ENCODE data around the gene SLC47A2. TPM values are rescaled to one million over a fixed set of nuclear protein-coding genes. Genes with fewer than 3 reads are reported as not detected.

SLC47A2 gene
- total RNA-seq, 4 donors from 2014 or later: not detected

GRCh38 chr17:19747829-19748806 is 31.7 kb upstream of the SLC47A2 start, which contains the start of gene ALDH3A1:
TSS of gene ALDH3A1 (minus strand) at chr17:19748298. CDS start at chr17:19745129, 3,169 bp downstream.
- Histone ChIP-seq H3K4me3 (no peak within 1 kb of the TSS), H3K27me3 (peaks cover 0 to 16% (median 0%) of the 10 kb centered on the region in 4 donors), H3K9me3 (no peaks in the 10 kb centered on the region), H3K36me3 (no peaks in the 10 kb centered on the region), H3K4me1 (peaks cover 12 to 26% (median 17%) of the 10 kb centered on the region in 4 donors), H3K27ac (replicated peaks in 1 of 4) (no peak within 1 kb of the TSS)
- no peak for TF ChIP-seq EP300 (IDR thresholded peaks at IDR 0.05)
- no peak for TF ChIP-seq POLR2A (IDR thresholded peaks at IDR 0.05; ENCODE audit: low read depth)
- TF ChIP-seq POLR2AphosphoS5 (IDR thresholded peaks at IDR 0.05): no peak
- TF ChIP-seq, protein P1, sequence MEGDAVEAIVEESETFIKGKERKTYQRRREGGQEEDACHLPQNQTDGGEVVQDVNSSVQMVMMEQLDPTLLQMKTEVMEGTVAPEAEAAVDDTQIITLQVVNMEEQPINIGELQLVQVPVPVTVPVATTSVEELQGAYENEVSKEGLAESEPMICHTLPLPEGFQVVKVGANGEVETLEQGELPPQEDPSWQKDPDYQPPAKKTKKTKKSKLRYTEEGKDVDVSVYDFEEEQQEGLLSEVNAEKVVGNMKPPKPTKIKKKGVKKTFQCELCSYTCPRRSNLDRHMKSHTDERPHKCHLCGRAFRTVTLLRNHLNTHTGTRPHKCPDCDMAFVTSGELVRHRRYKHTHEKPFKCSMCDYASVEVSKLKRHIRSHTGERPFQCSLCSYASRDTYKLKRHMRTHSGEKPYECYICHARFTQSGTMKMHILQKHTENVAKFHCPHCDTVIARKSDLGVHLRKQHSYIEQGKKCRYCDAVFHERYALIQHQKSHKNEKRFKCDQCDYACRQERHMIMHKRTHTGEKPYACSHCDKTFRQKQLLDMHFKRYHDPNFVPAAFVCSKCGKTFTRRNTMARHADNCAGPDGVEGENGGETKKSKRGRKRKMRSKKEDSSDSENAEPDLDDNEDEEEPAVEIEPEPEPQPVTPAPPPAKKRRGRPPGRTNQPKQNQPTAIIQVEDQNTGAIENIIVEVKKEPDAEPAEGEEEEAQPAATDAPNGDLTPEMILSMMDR (IDR thresholded peaks at IDR 0.05): no peak
- intact Hi-C loops (cut with DNase I): no loop called here
- no peak for DNase-seq (ENCODE audit: extremely low spot score)
- WGBS: 70% methylated on average over 21 of the region's 25 CpGs

DNA sequence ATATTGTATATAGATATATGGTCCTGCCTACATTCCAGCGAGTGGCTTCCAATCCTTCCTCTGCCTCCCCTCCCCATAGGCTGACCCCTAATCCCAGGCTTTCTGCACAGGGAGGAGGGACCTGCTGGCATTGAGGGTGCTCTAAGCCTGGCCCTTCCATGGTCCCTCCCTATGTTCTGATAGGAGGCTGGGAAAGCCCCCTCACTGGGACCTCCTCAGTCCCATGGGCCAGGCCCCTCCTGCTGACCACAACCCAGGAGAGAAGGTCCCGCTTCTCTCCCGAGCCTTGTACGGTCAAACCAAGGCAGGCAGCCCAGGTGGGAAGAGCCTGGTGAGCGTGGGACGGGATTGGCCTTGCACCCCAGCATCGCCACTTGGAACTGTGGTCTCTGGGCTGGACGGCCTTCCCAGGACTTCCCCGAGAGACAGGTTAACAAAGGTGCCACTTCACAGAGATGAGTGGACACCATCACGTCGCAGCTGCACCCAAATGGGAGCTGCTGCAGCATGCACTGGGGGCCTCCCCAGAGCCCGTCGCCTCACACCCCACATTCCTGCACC is 30.9 kb upstream of the SLC47A2 start:
- peaks cover 9 to 20% (median 15%) of the 10 kb centered on the region in 4 donors for H3K4me1 ChIP-seq
- H3K36me3 ChIP-seq: no peaks in the 10 kb centered on the region
- H3K4me3 ChIP-seq: no peak overlapping the region
- no peak for TF ChIP-seq POLR2A (IDR thresholded peaks at IDR 0.05; ENCODE audit: low read depth)
- TF ChIP-seq, protein P1 (IDR thresholded peaks at IDR 0.05): no peak
- no peak for TF ChIP-seq EP300 (IDR thresholded peaks at IDR 0.05)
- TF ChIP-seq POLR2AphosphoS5 (IDR thresholded peaks at IDR 0.05): no peak
- no peak overlapping the region for H3K27ac ChIP-seq (replicated peaks in 1 of 4)
- intact Hi-C loops (cut with DNase I): no loop called here
- 96% methylated on average over 13 of the region's 13 CpGs for WGBS
- no peak for DNase-seq (ENCODE audit: extremely low spot score)
- H3K9me3 ChIP-seq: no peaks in the 10 kb centered on the region
- peaks cover 0 to 16% (median 0%) of the 10 kb centered on the region in 4 donors for H3K27me3 ChIP-seq

DNA sequence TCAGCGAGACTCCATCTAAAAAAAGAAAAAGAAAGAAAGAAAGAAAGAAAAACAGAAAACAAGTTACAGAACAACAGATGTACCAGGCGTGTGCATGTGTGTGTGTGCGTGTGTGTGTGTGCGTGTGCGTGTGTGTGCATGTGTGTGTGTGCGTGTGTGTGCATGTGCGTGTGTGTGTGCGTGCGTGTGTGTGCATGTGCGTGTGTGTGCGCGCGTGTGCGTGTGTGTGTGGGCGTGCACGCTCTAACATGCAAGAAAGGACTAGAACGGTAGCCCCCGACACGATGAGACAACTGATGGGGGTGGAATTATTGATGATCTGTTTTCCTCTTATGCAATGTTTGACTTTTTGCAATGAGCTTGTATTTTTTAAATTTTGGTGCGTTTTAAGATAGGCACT is 30.1 kb upstream of the SLC47A2 start:
- H3K27me3 ChIP-seq: peaks cover 0 to 16% (median 0%) of the 10 kb centered on the region in 4 donors
- H3K36me3 ChIP-seq: no peaks in the 10 kb centered on the region
- no peaks in the 10 kb centered on the region for H3K9me3 ChIP-seq
- DNase-seq (ENCODE audit: extremely low spot score): no peak
- H3K4me3 ChIP-seq: no peak overlapping the region
- TF ChIP-seq, protein P1 (IDR thresholded peaks at IDR 0.05): no peak
- TF ChIP-seq POLR2A (IDR thresholded peaks at IDR 0.05; ENCODE audit: low read depth) (no peak), EP300 (IDR thresholded peaks at IDR 0.05) (no peak), POLR2AphosphoS5 (IDR thresholded peaks at IDR 0.05) (no peak)
- intact Hi-C loops (cut with DNase I): no loop called here
- H3K27ac ChIP-seq (replicated peaks in 1 of 4): no peak overlapping the region
- WGBS: 83% methylated on average over 20 of the region's 20 CpGs
- peaks cover 9 to 20% (median 15%) of the 10 kb centered on the region in 4 donors for H3K4me1 ChIP-seq

DNA sequence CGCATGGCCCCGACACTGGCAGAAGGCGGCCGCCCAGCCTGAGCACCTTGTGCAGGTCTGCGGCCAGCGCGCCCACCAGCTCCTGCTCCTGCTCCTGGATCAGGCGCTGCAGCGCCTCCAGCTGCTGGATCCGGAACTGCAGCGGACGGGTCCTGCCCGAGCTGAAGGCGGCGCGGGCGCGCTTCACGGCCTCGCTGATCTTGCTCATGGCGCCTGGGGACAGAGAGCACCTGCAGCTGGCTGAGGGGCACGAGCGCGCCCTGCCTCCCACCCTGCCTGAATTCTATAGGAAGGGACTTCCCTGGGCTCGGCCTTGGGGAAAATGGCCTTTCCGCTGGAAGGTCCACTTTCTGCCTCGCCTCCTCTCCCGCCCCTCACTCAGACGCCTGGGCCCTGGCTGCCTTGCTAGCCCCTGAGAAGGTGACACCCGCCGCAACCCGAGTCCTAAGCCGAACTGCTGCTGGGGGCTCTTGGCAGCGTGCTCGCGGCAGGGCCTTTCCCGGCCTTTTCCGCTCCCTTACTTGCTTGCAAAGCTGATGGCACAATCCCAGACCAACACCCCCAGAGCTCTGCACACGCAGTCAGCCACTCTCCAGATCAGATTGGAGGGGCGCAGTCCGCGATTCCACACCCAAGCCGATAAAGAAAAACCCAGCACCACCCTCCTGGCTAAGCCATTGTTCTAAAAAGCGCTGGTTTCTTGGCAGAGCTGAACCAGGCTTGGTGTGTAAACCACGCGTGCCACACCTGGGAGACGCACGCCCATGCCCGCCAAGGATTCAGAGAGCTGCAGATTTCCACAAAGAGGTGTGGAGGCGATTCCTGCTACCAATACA is 28.8 kb upstream of the SLC47A2 start:
- H3K27me3 ChIP-seq: peaks cover 0 to 16% (median 0%) of the 10 kb centered on the region in 4 donors
- intact Hi-C loops (cut with DNase I): no loop called here
- H3K27ac ChIP-seq (replicated peaks in 1 of 4): peak overlapping the region in 2 of 4 donors; percentile 23 to 54
- TF ChIP-seq POLR2AphosphoS5 (IDR thresholded peaks at IDR 0.05) (peak; percentile 27 to 35), EP300 (IDR thresholded peaks at IDR 0.05) (no peak)
- TF ChIP-seq, protein P1 (IDR thresholded peaks at IDR 0.05): peak; percentile 88 to 95 (median 94)
- no peaks in the 10 kb centered on the region for H3K9me3 ChIP-seq
- peak overlapping the region; percentile 58 to 73 (median 64) for H3K4me3 ChIP-seq
- H3K36me3 ChIP-seq: no peaks in the 10 kb centered on the region
- peaks cover 9 to 20% (median 15%) of the 10 kb centered on the region in 4 donors for H3K4me1 ChIP-seq
- WGBS: 41% methylated on average over 28 of the region's 50 CpGs
- peak; percentile 97 for DNase-seq (ENCODE audit: extremely low spot score)

All from esophagus muscularis mucosa (tissue), 4 donors.